ENCODE results near the gene NTMT1.
A peak's percentile ranks its signal among the peaks of the same experiment; 100 is the strongest.

The NTMT1 gene

DNA sequence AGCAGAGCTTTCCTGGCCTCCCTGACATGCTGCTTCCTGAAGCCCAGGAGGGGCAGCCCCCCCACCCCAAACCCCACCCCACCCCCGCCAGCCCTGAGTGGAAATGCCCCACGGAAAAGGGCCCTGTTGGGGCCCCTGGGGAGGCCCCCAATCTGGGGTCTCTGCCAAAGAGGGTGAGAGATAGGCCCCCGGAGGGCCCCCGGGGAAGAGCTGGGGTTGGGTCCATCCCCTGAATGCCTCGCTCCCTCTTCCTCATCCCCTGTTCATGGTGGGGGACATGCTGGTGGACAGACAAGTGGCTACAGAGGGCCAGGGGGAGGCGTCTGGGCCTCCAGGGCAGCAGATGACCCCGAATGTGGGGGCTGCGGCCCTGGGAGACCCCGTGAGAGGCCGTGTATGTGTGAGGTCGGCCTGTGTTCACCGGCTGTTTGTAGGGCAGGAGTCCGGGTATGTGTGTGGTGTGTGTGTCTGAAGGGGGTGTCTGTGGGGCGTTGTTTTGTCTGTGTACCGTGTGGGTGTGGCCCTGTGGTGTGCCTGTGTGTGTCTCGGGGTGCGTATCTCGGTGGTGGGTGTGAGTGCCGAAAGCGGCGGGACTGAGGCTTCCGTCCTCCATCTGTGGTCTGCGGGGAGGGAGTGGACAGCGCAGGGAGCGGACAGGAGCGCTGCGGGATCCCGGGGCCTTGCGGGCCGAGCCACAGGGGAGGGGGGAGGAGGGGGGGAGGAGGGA, 16.3 kb upstream of the NTMT1 start:
- no peaks in the 10 kb centered on the region for H3K36me3 ChIP-seq (ENCODE audit: control insufficient read depth, insufficient read depth, low read length)
- no peak overlapping the region for H3K4me3 ChIP-seq (ENCODE audit: extremely low read depth, insufficient read depth, low read length, poor library complexity, severe bottlenecking)
- no peak overlapping the region for H3K27ac ChIP-seq (ENCODE audit: low read depth, low read length, severe bottlenecking)
- peaks cover 25% of the 10 kb centered on the region for H3K4me1 ChIP-seq (ENCODE audit: control insufficient read depth, insufficient read depth, low read length, poor library complexity, severe bottlenecking)
- WGBS, 2 experiments (ENCODE audit: insufficient coverage in 2 of 2), result 23 to 35% methylated on average over 5 to 12 of the region's 30 CpGs
- H3K9me3 ChIP-seq (ENCODE audit: control insufficient read depth, low read length), result no peaks in the 10 kb centered on the region

GRCh38 chr9:129610213-129610472, 15.8 kb upstream of the NTMT1 start:
- no peak overlapping the region for H3K27ac ChIP-seq (ENCODE audit: low read depth, low read length, severe bottlenecking)
- H3K4me3 ChIP-seq (ENCODE audit: extremely low read depth, insufficient read depth, low read length, poor library complexity, severe bottlenecking), result peak overlapping the region; percentile 43
- H3K36me3 ChIP-seq (ENCODE audit: control insufficient read depth, insufficient read depth, low read length), result no peaks in the 10 kb centered on the region
- H3K9me3 ChIP-seq (ENCODE audit: control insufficient read depth, low read length), result no peaks in the 10 kb centered on the region
- H3K4me1 ChIP-seq (ENCODE audit: control insufficient read depth, insufficient read depth, low read length, poor library complexity, severe bottlenecking), result peaks cover 25% of the 10 kb centered on the region
- WGBS, 2 experiments (ENCODE audit: insufficient coverage in 2 of 2), result 5 to 20% methylated on average over 1 to 8 of the region's 24 CpGs

- no peaks in the 10 kb centered on the region for H3K36me3 ChIP-seq (ENCODE audit: control insufficient read depth, insufficient read depth, low read length)
- H3K4me3 ChIP-seq (ENCODE audit: extremely low read depth, insufficient read depth, low read length, poor library complexity, severe bottlenecking), result peak overlapping the region; percentile 43
- 1% methylated on average over 58 to 60 of the region's 66 CpGs for WGBS, 2 experiments (ENCODE audit: insufficient coverage in 2 of 2)
- peaks cover 25% of the 10 kb centered on the region for H3K4me1 ChIP-seq (ENCODE audit: control insufficient read depth, insufficient read depth, low read length, poor library complexity, severe bottlenecking)
- H3K9me3 ChIP-seq (ENCODE audit: control insufficient read depth, low read length), result no peaks in the 10 kb centered on the region
- no peak overlapping the region for H3K27ac ChIP-seq (ENCODE audit: low read depth, low read length, severe bottlenecking)
These were observed 15.3 kb upstream of the NTMT1 start for GRCh38 chr9:129610473-129611306.

GRCh38 chr9:129611307-129611800, 14.6 kb upstream of the NTMT1 start:
- H3K4me3 ChIP-seq (ENCODE audit: extremely low read depth, insufficient read depth, low read length, poor library complexity, severe bottlenecking), result no peak overlapping the region
- H3K36me3 ChIP-seq (ENCODE audit: control insufficient read depth, insufficient read depth, low read length), result no peaks in the 10 kb centered on the region
- WGBS, 2 experiments (ENCODE audit: insufficient coverage in 2 of 2), result 48 to 52% methylated on average over 8 of the region's 12 CpGs
- H3K9me3 ChIP-seq (ENCODE audit: control insufficient read depth, low read length), result no peaks in the 10 kb centered on the region
- H3K27ac ChIP-seq (ENCODE audit: low read depth, low read length, severe bottlenecking), result no peak overlapping the region
- peaks cover 25% of the 10 kb centered on the region for H3K4me1 ChIP-seq (ENCODE audit: control insufficient read depth, insufficient read depth, low read length, poor library complexity, severe bottlenecking)

- Histone ChIP-seq H3K4me3 (ENCODE audit: extremely low read depth, insufficient read depth, low read length, poor library complexity, severe bottlenecking) (no peak overlapping the region), H3K27ac (ENCODE audit: low read depth, low read length, severe bottlenecking) (no peak overlapping the region), H3K4me1 (ENCODE audit: control insufficient read depth, insufficient read depth, low read length, poor library complexity, severe bottlenecking) (peaks cover 21% of the 10 kb centered on the region), H3K36me3 (ENCODE audit: control insufficient read depth, insufficient read depth, low read length) (no peaks in the 10 kb centered on the region), H3K9me3 (ENCODE audit: control insufficient read depth, low read length) (no peaks in the 10 kb centered on the region)
- 90 to 94% methylated on average over 5 to 7 of the region's 7 CpGs for WGBS, 2 experiments (ENCODE audit: insufficient coverage in 2 of 2)
These were observed 13.8 kb upstream of the NTMT1 start for GRCh38 chr9:129612123-129612522.

DNA sequence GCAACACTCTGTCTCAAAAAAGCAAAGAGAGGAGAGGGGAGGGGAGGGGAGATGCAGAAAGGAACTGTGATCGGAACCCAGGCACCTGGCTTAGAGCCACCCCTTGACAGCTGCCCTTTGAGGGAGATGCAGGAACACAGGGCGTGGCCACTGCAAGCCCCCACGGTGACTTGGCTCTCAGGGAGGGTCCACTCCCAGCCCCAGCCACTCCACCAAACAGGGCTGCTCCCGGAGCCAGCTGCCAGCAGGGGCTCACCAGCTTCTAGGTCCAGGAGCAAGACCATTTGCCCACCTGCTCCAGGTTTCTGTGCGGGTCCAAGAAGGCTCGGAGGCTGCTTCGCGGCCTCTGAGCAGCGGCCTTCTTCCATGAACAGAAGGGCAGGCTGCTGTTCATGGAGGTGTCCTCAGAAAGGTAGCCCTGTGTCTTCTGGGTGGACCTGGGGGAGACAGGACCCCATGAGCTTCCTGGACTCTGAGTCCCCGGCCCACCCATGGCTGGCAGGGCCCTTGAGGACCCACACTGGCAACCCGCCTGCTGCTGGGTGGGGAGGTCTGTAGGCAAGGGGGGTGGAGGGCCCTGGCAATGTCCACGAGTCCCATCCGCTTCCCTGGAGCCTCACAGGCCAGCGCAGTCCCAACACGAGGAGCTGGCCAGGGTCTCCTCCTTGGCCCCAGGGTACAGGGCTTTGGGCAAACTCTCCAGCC, 13.0 kb upstream of the NTMT1 start:
- Histone ChIP-seq H3K36me3 (ENCODE audit: control insufficient read depth, insufficient read depth, low read length) (no peaks in the 10 kb centered on the region), H3K4me3 (ENCODE audit: extremely low read depth, insufficient read depth, low read length, poor library complexity, severe bottlenecking) (no peak overlapping the region)
- WGBS, 2 experiments (ENCODE audit: insufficient coverage in 2 of 2), result 86 to 92% methylated on average over 10 to 14 of the region's 15 CpGs

DNA sequence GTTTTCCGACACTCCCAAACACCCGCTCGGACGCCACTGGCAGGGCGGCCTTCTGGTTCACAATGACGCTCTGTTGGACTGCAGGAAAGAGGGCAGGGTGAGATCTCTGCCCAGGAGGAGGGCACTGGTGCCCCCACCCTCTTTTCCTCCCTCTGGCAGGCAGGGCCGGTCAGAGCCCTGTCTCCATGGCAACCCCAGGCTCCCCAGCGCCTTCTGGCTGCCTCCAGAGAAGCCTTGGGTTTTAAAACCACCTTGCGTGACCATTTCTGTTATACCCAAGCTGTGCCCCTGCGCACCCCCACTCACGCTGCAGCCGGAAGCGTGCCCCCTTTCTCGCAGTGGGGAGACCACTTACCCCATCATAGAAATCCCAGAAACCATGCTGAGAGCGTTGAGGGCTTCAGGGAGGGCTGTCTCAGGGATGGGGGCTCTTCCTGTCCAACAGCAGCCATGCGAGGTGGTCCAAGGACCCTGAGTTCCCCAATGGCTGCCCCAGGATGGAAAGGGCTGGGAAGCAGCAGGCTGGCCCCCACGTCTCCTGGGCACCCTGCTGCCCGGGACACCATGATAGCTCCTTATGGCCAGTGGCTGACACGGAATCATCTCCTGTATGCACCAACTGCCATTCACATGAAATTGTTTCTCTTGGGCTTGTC, 12.3 kb upstream of the NTMT1 start:
- Histone ChIP-seq H3K9me3 (ENCODE audit: control insufficient read depth, low read length) (no peaks in the 10 kb centered on the region), H3K36me3 (ENCODE audit: control insufficient read depth, insufficient read depth, low read length) (no peaks in the 10 kb centered on the region), H3K27ac (ENCODE audit: low read depth, low read length, severe bottlenecking) (no peak overlapping the region), H3K4me3 (ENCODE audit: extremely low read depth, insufficient read depth, low read length, poor library complexity, severe bottlenecking) (no peak overlapping the region), H3K4me1 (ENCODE audit: control insufficient read depth, insufficient read depth, low read length, poor library complexity, severe bottlenecking) (peaks cover 14% of the 10 kb centered on the region)
- 76 to 79% methylated on average over 14 to 19 of the region's 19 CpGs for WGBS, 2 experiments (ENCODE audit: insufficient coverage in 2 of 2)

More for the DNA sequence above, 13.0 kb upstream of the NTMT1 start:
- H3K4me1 ChIP-seq (ENCODE audit: control insufficient read depth, insufficient read depth, low read length, poor library complexity, severe bottlenecking), result peaks cover 16% of the 10 kb centered on the region
- H3K9me3 ChIP-seq (ENCODE audit: control insufficient read depth, low read length), result no peaks in the 10 kb centered on the region
- no peak overlapping the region for H3K27ac ChIP-seq (ENCODE audit: low read depth, low read length, severe bottlenecking)

DNA sequence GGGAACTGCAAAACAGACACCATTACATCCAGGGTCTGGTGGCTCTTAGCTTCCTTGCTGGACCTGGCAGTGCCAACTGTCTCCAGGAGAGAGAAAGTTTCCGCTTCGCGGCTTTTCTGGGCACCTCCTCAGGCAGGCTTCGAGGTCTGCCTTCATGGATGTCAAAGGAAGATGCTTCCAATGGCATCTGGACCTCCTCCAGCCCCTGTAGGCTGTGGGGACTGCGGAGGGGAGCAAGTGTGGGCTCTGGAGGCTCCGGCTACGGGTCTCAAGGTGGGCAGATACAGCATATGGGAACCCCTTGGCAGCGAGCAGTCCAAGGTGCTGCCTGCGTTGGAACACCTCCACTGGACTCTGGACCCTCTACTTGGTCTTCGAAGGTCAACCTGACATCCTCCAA, 11.0 kb upstream of the NTMT1 start:
- Histone ChIP-seq H3K4me3 (ENCODE audit: extremely low read depth, insufficient read depth, low read length, poor library complexity, severe bottlenecking) (no peak overlapping the region), H3K4me1 (ENCODE audit: control insufficient read depth, insufficient read depth, low read length, poor library complexity, severe bottlenecking) (peaks cover 6% of the 10 kb centered on the region), H3K9me3 (ENCODE audit: control insufficient read depth, low read length) (no peaks in the 10 kb centered on the region), H3K27ac (ENCODE audit: low read depth, low read length, severe bottlenecking) (no peak overlapping the region), H3K36me3 (ENCODE audit: control insufficient read depth, insufficient read depth, low read length) (no peaks in the 10 kb centered on the region)
- 96 to 98% methylated on average over 8 to 9 of the region's 10 CpGs for WGBS, 2 experiments (ENCODE audit: insufficient coverage in 2 of 2)

DNA sequence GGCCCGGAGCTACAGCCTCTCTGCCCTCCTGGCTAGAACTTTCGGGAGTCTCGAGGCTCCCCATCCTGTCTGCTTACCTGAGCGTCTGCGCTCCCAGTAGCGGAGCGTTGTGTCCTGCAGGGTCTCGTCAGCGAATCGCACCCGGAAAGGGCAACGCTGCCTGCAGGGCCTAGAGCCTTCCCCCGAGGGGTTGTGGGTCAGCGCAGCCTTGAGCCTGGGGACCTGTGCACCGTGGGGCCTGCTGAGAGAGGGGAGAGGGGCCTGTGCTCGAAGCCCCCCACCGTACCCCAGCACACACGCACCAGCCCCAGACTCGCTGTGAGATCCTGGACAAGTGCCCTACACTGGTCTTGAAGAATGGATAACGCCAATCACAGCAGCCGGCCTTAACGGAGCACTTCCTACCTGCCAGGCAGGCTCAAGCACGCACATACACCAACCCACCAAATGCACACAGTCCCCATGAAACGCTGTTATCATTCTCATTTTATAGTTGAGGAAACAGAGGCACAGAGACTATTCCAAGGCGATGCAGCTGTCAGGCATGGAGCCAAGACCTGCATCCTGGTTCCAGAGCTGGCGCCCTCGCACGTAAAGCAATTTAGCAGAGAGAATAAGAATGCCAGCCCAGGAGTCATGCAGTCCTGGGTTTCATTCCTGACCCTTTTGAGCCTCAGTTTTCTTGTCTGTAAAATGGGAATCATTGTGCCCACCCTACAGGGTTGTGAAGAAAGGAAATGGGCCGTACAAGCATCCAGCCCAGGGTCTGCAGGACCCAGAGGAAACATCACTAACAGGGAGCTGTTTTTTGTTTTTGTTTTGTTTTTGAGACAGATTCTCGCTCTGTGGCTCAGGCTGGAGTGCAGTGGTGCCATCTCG, 10.3 kb upstream of the NTMT1 start:
- Histone ChIP-seq H3K36me3 (ENCODE audit: control insufficient read depth, insufficient read depth, low read length) (no peaks in the 10 kb centered on the region), H3K9me3 (ENCODE audit: control insufficient read depth, low read length) (no peaks in the 10 kb centered on the region), H3K4me3 (ENCODE audit: extremely low read depth, insufficient read depth, low read length, poor library complexity, severe bottlenecking) (no peak overlapping the region), H3K4me1 (ENCODE audit: control insufficient read depth, insufficient read depth, low read length, poor library complexity, severe bottlenecking) (peaks cover 8% of the 10 kb centered on the region), H3K27ac (ENCODE audit: low read depth, low read length, severe bottlenecking) (no peak overlapping the region)
- 91 to 95% methylated on average over 22 to 28 of the region's 31 CpGs for WGBS, 2 experiments (ENCODE audit: insufficient coverage in 2 of 2)

DNA sequence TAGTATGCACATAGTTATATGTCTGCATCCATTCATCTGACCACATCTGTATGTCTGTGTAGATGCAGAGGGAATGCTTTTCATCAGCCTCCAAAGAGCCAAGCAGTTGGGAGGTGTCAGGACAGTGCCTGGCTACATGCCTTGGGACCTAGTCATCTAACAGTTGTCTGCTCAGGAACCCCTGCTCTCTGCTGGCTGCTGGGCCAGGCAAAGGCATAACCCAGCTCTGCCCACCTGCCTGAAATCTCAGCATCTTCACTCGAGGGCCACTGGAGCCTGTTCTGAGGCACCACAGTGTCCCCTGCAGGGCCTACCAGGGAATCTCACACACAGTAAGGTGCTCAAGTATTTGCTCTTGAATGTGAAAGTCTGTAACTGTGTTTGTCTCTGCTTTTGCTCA, 8.8 kb upstream of the NTMT1 start:
- no peaks in the 10 kb centered on the region for H3K9me3 ChIP-seq (ENCODE audit: control insufficient read depth, low read length)
- H3K4me3 ChIP-seq (ENCODE audit: extremely low read depth, insufficient read depth, low read length, poor library complexity, severe bottlenecking), result no peak overlapping the region
- H3K27ac ChIP-seq (ENCODE audit: low read depth, low read length, severe bottlenecking), result no peak overlapping the region
- peaks cover 10% of the 10 kb centered on the region for H3K4me1 ChIP-seq (ENCODE audit: control insufficient read depth, insufficient read depth, low read length, poor library complexity, severe bottlenecking)
- no peaks in the 10 kb centered on the region for H3K36me3 ChIP-seq (ENCODE audit: control insufficient read depth, insufficient read depth, low read length)
- WGBS, 2 experiments (ENCODE audit: insufficient coverage in 2 of 2), result 0 to 11% methylated on average over 1 of the region's 1 CpG
